ENCODE results near the gene TECRL.

Gene TECRL

DNA sequence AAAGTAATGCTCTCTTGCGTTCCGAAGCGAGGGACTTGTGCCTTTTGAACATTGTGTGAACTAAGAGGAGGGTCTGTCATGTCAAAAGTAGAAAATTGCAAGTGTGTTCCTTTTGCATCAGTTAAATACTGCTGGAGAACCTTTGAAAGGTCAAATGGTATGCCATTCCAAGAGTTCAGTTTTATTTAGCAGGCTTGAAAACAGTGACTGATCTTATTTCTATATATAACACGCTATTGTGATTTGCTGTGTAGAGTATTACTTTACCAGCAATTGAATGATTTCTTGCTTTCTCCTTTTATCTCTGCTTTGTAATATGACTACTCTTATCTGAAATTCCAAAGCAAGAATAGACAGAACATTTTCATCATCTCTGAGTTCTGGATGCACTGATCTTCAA is at the start of gene TECRL:
Gene TECRL, minus strand, starts transcription at position 151 of the 400 bp plus-strand sequence. Its CDS starts 99 bp downstream, at position 52.
- no peak for DNase-seq

DNA sequence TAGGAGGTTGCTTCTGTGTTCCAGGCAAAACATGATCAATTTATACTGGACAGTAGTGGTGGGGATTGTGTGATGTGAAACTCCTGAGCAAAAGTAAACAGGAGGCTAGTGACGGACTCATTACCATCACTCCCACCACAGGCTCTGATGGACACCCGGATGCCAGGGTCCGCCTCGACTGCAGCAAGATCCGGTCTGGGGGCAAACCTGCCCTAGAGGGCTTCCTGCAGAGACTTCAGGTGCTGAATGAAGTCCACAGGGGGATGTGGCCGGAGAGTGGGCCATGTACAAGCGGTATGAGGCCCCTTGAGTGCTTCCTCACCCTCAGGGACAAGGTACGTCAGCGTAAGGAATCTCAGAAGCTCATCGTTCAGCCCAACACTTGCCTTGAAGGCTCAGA is 23.4 kb upstream of the TECRL start:
- no peak for DNase-seq

DNA sequence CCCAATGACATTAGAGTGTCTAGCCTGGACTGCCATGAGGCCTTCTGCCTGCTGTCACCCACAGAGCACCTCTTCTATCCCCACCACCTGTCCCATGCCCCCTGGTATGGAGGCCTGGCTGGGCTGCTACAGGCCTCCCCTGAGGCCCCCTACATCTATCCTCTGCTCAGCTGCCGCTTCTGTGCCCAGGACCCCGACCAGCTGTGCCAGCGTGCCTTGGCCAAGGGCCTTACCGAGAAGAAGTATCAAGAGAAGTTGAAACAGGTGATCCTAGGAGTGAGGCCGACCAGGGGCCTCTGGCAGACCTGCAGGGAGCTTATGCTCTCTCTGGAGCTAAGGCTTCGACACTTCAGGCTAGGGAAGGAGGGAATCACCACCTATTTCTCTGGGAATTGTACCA is 21.7 kb upstream of the TECRL start:
- DNase-seq: no peak

GRCh38 chr4:64417974-64418373 is 8.7 kb upstream of the TECRL start:
- DNase-seq: no peak

DNA sequence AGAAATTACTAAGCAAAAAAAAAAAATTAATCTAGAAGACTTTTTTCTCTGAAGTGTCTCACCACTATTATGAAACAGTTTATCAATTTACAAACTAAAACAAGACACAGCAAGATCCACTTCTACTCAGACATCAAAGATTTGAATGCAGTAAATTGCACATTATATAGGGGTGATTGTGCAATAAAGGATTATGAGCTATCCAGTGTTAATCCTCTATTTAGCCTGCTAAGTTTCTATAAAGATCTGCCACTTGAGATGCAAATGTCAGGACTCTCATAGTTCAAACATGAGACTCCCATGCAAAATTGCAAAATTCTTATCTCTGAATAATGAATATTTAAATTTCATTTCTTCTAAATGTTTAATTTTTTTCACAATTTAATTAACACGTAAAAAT is 2.2 kb downstream of the TECRL start:
- no peak for DNase-seq

GRCh38 chr4:64405761-64406160 is 3.5 kb downstream of the TECRL start:
- no peak for DNase-seq

DNA sequence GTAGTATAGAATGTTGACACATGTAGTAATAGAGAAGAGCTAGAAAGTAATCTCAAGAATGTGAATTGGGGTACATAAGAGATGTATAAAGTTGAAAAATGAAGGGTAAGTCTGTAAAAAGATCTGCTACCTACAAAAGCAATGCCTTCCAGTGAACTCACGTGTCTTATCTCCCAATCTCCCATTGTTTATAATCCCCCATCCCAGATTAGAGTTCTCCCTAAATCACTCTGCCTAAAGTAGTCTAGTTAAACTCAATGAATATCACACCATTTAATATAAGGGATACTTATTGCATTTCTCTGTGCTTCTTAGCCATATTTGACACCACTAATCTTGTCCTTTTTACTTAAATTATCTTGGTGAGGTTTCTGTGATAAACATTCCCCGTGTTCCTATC is 6.6 kb downstream of the TECRL start:
- DNase-seq: no peak

GRCh38 chr4:64399313-64400109 is 9.7 kb downstream of the TECRL start:
- no peak for DNase-seq

- no peak for DNase-seq
Measured at GRCh38 chr4:64394469-64394868, 14.8 kb downstream of the TECRL start.

- no peak for DNase-seq
Measured at GRCh38 chr4:64388252-64388651, 21.0 kb downstream of the TECRL start.

- DNase-seq: no peak
Measured at GRCh38 chr4:64385220-64385619, 24.0 kb downstream of the TECRL start.

GRCh38 chr4:64384237-64385203 is 24.7 kb downstream of the TECRL start:
- DNase-seq: no peak

GRCh38 chr4:64368741-64369140 is 40.5 kb downstream of the TECRL start:
- no peak for DNase-seq

DNA sequence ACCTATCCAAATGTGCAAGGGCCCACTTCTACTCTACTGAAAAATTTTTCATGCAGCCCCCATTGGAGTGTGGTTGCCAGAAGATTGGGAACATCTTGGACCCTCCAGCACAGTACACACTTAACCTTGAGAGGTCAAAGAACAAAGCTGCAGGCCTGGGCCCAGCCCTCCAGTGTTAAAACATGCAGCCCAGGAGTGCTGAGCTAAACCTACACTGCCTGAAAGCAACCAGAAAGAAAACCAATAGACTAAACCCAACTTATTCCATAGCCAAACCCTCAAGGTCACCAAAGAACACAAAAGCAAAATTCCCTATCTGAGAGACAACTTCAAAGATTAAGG is 47.9 kb downstream of the TECRL start:
- DNase-seq: no peak

DNA sequence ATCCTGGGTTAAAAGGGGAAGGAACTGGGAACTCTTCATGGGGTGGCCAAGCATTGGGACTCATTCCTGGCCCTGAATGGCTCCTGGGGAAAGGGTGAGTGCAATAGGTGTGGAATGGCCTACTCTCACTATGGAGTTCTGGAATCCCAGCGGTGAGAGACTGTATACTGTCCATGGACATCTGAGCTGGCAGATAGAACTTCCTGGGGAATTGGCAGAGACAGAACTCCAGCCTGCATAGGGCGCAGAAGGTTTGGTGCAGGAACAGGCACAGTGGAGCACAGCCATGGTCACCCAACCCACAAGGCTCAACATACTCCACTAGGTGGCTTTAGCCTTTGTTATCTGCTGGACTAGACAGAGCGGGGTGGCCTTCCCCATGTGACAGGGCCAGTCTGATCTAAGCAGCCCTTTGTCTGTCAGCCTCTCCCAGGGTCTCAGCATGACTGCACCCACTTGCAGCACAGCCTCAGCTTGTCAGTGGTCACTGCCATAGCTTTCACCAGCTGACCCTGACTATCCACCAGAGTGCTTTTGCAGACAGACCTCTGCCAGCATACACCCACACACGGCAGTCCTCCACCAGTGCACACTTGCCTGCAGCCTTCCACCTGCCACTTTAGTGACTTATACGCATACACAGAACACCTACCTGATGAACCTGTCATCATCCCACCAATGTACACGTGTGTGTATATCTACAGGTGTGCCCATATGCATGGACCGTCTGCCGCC is 48.4 kb downstream of the TECRL start:
- DNase-seq: no peak

- DNase-seq: no peak
Measured at GRCh38 chr4:64359489-64359888, 49.8 kb downstream of the TECRL start.

DNA sequence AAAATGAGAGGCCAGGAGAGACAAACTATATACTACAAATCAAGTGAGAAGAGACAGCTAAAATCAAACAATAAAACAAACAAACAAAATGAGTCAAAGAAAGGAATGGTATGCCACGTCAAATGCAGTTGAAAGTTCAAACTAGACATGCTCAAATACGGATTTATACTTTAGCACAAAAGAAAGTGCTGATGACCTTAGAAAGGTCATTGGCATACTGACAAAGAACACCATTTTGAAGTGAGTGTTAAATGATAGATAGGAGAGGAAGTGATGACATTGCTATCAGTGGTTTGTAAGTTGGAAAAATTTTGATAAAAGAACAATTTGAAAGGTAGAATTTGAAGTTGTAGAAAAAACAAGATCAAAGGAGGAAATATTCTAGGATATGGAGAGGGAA is 55.3 kb downstream of the TECRL start:
- DNase-seq: no peak

DNA sequence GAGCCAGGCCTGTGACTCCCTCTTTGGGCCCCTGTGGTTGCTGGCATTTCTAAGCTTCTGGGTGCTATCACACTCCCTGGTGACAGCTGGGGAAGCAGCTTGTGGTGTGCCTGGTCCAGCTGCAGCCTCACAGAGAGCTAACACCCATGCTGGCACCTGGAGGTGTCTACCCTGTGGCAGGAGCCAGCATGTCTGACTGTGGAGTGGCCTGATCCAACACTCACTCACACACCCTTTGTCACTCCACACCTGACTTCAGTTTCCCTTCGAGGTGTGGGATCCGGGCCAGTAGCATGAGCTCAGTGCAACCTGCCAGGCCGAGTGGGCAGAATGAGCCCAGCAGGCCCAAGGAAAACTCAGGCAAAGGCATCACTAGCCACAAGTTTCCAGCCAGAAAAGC is 67.5 kb downstream of the TECRL start:
- no peak for DNase-seq

GRCh38 chr4:64340218-64341110 is 68.8 kb downstream of the TECRL start:
- no peak for DNase-seq

DNA sequence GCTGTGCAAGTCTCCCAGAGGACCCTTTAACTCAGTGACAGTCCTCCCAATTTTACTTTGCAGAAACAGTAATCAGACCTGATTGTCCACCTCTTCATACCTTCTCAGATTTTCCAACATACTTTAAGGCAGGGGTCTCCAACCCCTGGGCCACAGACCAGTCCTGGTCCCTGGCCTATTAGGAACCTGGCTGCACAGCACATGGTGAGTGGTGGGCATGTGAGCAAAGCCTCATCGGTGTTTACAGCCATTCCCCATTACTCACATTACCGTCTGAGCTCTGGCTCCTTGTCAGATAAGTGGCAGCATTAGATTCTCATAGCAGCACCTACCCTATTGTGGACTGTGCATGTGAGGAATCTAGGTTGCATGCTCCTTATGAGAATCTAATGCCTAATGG is 74.3 kb downstream of the TECRL start:
- no peak for DNase-seq

GRCh38 chr4:64330143-64330542 is 79.1 kb downstream of the TECRL start:
- DNase-seq: no peak

- no peak for DNase-seq
Measured at GRCh38 chr4:64327237-64327636, 82.0 kb downstream of the TECRL start.

All from stimulated activated CD4-positive, alpha-beta T cell treated with anti-CD3 and anti-CD28 coated beads, Interleukin-4, amount 100 ng/mL, for 1 hour (primary cell).